GM12864 (cell line): Measurements from ENCODE around the gene TULP1.

Source experiments
- DNase-seq: peaks from one replicate; pipeline ENCODE4 v3.0.0-alpha.2; 2011; ENCODE audit warnings: low read depth
- H3K4me3 ChIP-seq: 2 replicates; pipeline ENCODE4 v1.5.1; 2011; ENCODE audit warnings: mild to moderate bottlenecking, low read depth, low read length, control low read depth
- CTCF ChIP-seq: IDR thresholded peaks from 2 replicates; pipeline ENCODE4 v1.5.1; 2011; ENCODE audit warnings: low read depth, mild to moderate bottlenecking, moderate library complexity, low read length, control low read depth, inconsistent platforms; ENCODE audit errors: missing control alignments

Gene TULP1

GRCh38 chr6:35512740-35513139 is at the start of gene TULP1:
Gene TULP1, minus strand, starts transcription at chr6:35512896. Its CDS starts 38 bp downstream, at chr6:35512858.
- no peak within 1 kb of the TSS for H3K4me3 ChIP-seq
- TF ChIP-seq CTCF = no peak
- no peak for DNase-seq

- DNase-seq = no peak
- no peak overlapping the region for H3K4me3 ChIP-seq
- no peak for TF ChIP-seq CTCF
Observed at GRCh38 chr6:35562060-35562459, 49.4 kb upstream of the TULP1 start.

GRCh38 chr6:35561113-35561512 is 48.4 kb upstream of the TULP1 start:
- no peak for DNase-seq
- no peak for TF ChIP-seq CTCF
- no peak overlapping the region for H3K4me3 ChIP-seq

- DNase-seq = no peak
- H3K4me3 ChIP-seq = no peak overlapping the region
- no peak for TF ChIP-seq CTCF
Observed at GRCh38 chr6:35558571-35558970, 45.9 kb upstream of the TULP1 start.

- no peak overlapping the region for H3K4me3 ChIP-seq
- no peak for DNase-seq
- no peak for TF ChIP-seq CTCF
Observed at GRCh38 chr6:35557239-35557638, 44.5 kb upstream of the TULP1 start.

GRCh38 chr6:35554811-35555210 is 42.1 kb upstream of the TULP1 start:
- H3K4me3 ChIP-seq = no peak overlapping the region
- DNase-seq = no peak
- no peak for TF ChIP-seq CTCF

- no peak for TF ChIP-seq CTCF
- no peak overlapping the region for H3K4me3 ChIP-seq
- DNase-seq = no peak
Observed at GRCh38 chr6:35553315-35553714, 40.6 kb upstream of the TULP1 start.
